Activated T-helper 9 cell treated with anti-CD3 and anti-CD28 coated beads, Interleukin-2, amount 50 U/mL, for 16 hours (primary cell): Measurements from ENCODE around the gene AHCY.
A peak's percentile ranks its signal among the peaks of the same experiment; 100 is the strongest.
"Not testable (repeated sequence)": the region's sequence is repeated elsewhere in the genome, so short reads cannot be mapped to it uniquely, and the experiment has no call there.

Experiments used
- DNase-seq: peaks from one replicate; pipeline ENCODE4 v3.0.0-alpha.2; 2020; ENCODE audit warnings: low read depth

AHCY gene

GRCh38 chr20:34302723-34303533 is at the start of gene AHCY:
TSS of gene AHCY (minus strand) at chr20:34303355. CDS start at chr20:34303270, 85 bp downstream.
- DNase-seq, result peak; percentile 90

GRCh38 chr20:34350095-34350494 is 46.9 kb upstream of the AHCY start:
- no peak for DNase-seq

- no peak for DNase-seq
Measured at GRCh38 chr20:34347571-34347970, 44.4 kb upstream of the AHCY start.

GRCh38 chr20:34346533-34346865 is 43.3 kb upstream of the AHCY start:
- not testable (repeated sequence) for DNase-seq

GRCh38 chr20:34345839-34346532 is 42.8 kb upstream of the AHCY start:
- DNase-seq, result not testable (repeated sequence)

- DNase-seq, result no peak
Measured at GRCh38 chr20:34345402-34345736, 42.2 kb upstream of the AHCY start.

GRCh38 chr20:34344238-34344637 is 41.1 kb upstream of the AHCY start:
- no peak for DNase-seq

- no peak for DNase-seq
Measured at GRCh38 chr20:34343458-34344211, 40.5 kb upstream of the AHCY start.

GRCh38 chr20:34341199-34341598 is 38.0 kb upstream of the AHCY start:
- DNase-seq, result not testable (repeated sequence)

GRCh38 chr20:34340726-34341125 is 37.6 kb upstream of the AHCY start:
- DNase-seq, result not testable (repeated sequence)

- no peak for DNase-seq
Measured at GRCh38 chr20:34337982-34338726, 35.0 kb upstream of the AHCY start.

- no peak for DNase-seq
Measured at GRCh38 chr20:34337544-34337943, 34.4 kb upstream of the AHCY start.

GRCh38 chr20:34334654-34335407 is 31.7 kb upstream of the AHCY start:
- no peak for DNase-seq

GRCh38 chr20:34333786-34334185 is 30.6 kb upstream of the AHCY start:
- DNase-seq, result no peak

GRCh38 chr20:34332262-34332920 is 29.2 kb upstream of the AHCY start:
- DNase-seq, result no peak

GRCh38 chr20:34331838-34332237 is 28.7 kb upstream of the AHCY start:
- DNase-seq, result no peak

GRCh38 chr20:34330861-34331544 is 27.8 kb upstream of the AHCY start:
- not testable (repeated sequence) for DNase-seq

- no peak for DNase-seq
Measured at GRCh38 chr20:34328928-34329677, 25.9 kb upstream of the AHCY start.

GRCh38 chr20:34328207-34328606 is 25.1 kb upstream of the AHCY start:
- not testable (repeated sequence) for DNase-seq

- DNase-seq, result no peak
Measured at GRCh38 chr20:34324541-34324940, 21.4 kb upstream of the AHCY start.
